ENCODE measurements around the gene ACAA1.

Gene ACAA1

DNA sequence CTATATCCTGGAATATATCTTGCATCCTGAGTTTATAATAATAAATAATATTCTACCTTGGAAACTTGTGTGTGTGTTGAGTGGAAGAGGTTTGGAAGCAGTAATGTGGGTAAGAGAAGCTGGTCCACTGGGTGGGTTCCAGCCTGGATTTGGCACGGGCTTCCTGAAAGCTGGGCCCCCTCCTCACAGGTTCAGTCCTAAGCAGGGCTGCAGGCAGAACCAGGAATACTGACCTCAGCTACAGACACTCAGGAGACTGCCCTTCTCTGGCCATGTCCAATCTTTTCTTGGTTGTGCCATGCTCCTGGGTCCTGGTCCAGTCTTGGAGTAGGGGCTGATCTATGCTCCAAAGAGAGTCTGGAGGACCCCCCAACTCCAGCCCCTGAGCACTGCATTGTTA, 6.0 kb upstream of the ACAA1 start:
- TF ChIP-seq, protein P1, sequence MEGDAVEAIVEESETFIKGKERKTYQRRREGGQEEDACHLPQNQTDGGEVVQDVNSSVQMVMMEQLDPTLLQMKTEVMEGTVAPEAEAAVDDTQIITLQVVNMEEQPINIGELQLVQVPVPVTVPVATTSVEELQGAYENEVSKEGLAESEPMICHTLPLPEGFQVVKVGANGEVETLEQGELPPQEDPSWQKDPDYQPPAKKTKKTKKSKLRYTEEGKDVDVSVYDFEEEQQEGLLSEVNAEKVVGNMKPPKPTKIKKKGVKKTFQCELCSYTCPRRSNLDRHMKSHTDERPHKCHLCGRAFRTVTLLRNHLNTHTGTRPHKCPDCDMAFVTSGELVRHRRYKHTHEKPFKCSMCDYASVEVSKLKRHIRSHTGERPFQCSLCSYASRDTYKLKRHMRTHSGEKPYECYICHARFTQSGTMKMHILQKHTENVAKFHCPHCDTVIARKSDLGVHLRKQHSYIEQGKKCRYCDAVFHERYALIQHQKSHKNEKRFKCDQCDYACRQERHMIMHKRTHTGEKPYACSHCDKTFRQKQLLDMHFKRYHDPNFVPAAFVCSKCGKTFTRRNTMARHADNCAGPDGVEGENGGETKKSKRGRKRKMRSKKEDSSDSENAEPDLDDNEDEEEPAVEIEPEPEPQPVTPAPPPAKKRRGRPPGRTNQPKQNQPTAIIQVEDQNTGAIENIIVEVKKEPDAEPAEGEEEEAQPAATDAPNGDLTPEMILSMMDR (conservative IDR thresholded peaks at IDR 0.05; ENCODE audit: low read depth, low read length), result no peak
- Histone ChIP-seq H2AFZ (ENCODE audit: low read depth) (no peak overlapping the region), H3K36me3 (ENCODE audit: insufficient read depth) (no peaks in the 10 kb centered on the region), H3K79me2 (ENCODE audit: insufficient read depth, low read depth) (no peaks in the 10 kb centered on the region), H3K4me2 (no peak overlapping the region), H3K27me3 (ENCODE audit: insufficient read depth, low read depth) (no peaks in the 10 kb centered on the region), H4K20me1 (ENCODE audit: insufficient read depth) (no peaks in the 10 kb centered on the region), H3K4me3 (IDR thresholded peaks at IDR 0.05; ENCODE audit: insufficient read depth, low read depth, low read length) (no peak overlapping the region), H3K4me1 (ENCODE audit: low read depth, poor library complexity, severe bottlenecking) (peaks cover 2% of the 10 kb centered on the region), H3K27ac (no peak overlapping the region), H3K9ac (no peak overlapping the region)

DNA sequence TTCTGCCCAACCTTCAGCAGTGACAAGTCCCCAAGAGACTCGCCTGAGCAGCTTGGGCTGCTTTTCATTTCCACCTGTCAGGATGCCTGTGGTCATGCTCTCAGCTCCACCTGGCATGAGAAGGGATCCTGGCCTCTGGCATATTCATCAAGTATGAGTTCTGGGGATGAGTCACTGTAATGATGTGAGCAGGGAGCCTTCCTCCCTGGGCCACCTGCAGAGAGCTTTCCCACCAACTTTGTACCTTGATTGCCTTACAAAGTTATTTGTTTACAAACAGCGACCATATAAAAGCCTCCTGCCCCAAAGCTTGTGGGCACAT, 5.0 kb upstream of the ACAA1 start:
- H3K4me2 ChIP-seq, result no peak overlapping the region
- no peak overlapping the region for H2AFZ ChIP-seq (ENCODE audit: low read depth)
- H3K79me2 ChIP-seq (ENCODE audit: insufficient read depth, low read depth), result no peaks in the 10 kb centered on the region
- H3K36me3 ChIP-seq (ENCODE audit: insufficient read depth), result no peaks in the 10 kb centered on the region
- H3K9ac ChIP-seq, result no peak overlapping the region
- H3K4me3 ChIP-seq (IDR thresholded peaks at IDR 0.05; ENCODE audit: insufficient read depth, low read depth, low read length), result no peak overlapping the region
- H3K27me3 ChIP-seq (ENCODE audit: insufficient read depth, low read depth), result no peaks in the 10 kb centered on the region
- H4K20me1 ChIP-seq (ENCODE audit: insufficient read depth), result no peaks in the 10 kb centered on the region
- H3K4me1 ChIP-seq (ENCODE audit: low read depth, poor library complexity, severe bottlenecking), result peaks cover 5% of the 10 kb centered on the region
- TF ChIP-seq, protein P1 (conservative IDR thresholded peaks at IDR 0.05; ENCODE audit: low read depth, low read length), result no peak
- H3K27ac ChIP-seq, result no peak overlapping the region

DNA sequence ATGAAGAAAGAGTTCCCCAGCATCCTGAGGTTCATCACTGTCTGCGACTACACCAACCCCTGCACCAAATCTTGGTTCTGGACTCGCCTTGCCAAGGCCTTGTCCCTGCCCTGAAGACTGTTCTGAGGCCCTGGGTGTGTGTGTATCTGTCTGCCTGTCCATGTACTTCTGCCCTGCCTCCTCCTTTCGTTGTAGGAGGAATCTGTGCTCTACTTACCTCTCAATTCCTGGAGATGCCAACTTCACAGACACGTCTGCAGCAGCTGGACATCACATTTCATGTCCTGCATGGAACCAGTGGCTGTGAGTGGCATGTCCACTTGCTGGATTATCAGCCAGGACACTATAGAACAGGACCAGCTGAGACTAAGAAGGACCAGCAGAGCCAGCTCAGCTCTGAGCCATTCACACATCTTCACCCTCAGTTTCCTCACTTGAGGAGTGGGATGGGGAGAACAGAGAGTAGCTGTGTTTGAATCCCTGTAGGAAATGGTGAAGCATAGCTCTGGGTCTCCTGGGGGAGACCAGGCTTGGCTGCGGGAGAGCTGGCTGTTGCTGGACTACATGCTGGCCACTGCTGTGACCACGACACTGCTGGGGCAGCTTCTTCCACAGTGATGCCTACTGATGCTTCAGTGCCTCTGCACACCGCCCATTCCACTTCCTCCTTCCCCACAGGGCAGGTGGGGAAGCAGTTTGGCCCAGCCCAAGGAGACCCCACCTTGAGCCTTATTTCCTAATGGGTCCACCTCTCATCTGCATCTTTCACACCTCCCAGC, 4.4 kb upstream of the ACAA1 start:
- Histone ChIP-seq H3K4me1 (ENCODE audit: low read depth, poor library complexity, severe bottlenecking) (peaks cover 5% of the 10 kb centered on the region), H4K20me1 (ENCODE audit: insufficient read depth) (no peaks in the 10 kb centered on the region), H3K9ac (no peak overlapping the region), H3K36me3 (ENCODE audit: insufficient read depth) (no peaks in the 10 kb centered on the region), H3K4me2 (no peak overlapping the region), H3K27me3 (ENCODE audit: insufficient read depth, low read depth) (no peaks in the 10 kb centered on the region), H3K27ac (no peak overlapping the region), H3K4me3 (IDR thresholded peaks at IDR 0.05; ENCODE audit: insufficient read depth, low read depth, low read length) (no peak overlapping the region), H3K79me2 (ENCODE audit: insufficient read depth, low read depth) (no peaks in the 10 kb centered on the region), H2AFZ (ENCODE audit: low read depth) (no peak overlapping the region)
- TF ChIP-seq, protein P1 (conservative IDR thresholded peaks at IDR 0.05; ENCODE audit: low read depth, low read length), result no peak

DNA sequence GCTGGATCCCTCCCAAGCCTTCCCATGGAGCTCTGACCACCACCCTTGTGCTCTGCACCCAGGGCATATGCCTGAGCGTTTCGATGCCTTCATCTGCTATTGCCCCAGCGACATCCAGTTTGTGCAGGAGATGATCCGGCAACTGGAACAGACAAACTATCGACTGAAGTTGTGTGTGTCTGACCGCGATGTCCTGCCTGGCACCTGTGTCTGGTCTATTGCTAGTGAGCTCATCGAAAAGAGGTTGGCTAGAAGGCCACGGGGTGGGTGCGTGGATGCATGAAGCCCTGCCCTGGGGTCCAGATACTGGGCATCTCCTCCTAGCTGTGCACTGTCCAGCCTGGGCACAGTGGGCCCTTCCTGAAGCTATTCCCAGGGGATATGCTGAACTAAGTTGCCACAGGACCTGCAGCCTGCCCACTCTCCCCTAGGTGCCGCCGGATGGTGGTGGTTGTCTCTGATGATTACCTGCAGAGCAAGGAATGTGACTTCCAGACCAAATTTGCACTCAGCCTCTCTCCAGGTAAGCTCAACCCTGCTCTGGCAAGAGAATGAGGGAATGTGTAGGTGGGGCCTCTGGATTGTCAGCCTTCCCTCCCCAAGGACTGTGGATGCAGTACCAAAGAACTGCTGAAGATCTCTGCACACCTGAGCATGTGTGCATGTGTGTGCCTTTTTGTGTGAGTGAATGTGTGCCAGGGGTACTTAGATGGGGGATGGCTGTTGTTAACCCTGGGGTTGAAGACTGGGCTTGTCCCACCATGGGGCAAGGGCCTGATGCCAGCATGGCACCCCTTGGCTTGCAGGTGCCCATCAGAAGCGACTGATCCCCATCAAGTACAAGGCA, 3.6 kb upstream of the ACAA1 start:
- H3K4me2 ChIP-seq, result no peak overlapping the region
- H3K4me3 ChIP-seq (IDR thresholded peaks at IDR 0.05; ENCODE audit: insufficient read depth, low read depth, low read length), result no peak overlapping the region
- TF ChIP-seq, protein P1 (conservative IDR thresholded peaks at IDR 0.05; ENCODE audit: low read depth, low read length), result no peak
- H3K27me3 ChIP-seq (ENCODE audit: insufficient read depth, low read depth), result no peaks in the 10 kb centered on the region
- H3K79me2 ChIP-seq (ENCODE audit: insufficient read depth, low read depth), result no peaks in the 10 kb centered on the region
- H4K20me1 ChIP-seq (ENCODE audit: insufficient read depth), result no peaks in the 10 kb centered on the region
- H3K9ac ChIP-seq, result no peak overlapping the region
- no peak overlapping the region for H2AFZ ChIP-seq (ENCODE audit: low read depth)
- no peak overlapping the region for H3K27ac ChIP-seq
- no peaks in the 10 kb centered on the region for H3K36me3 ChIP-seq (ENCODE audit: insufficient read depth)
- peaks cover 5% of the 10 kb centered on the region for H3K4me1 ChIP-seq (ENCODE audit: low read depth, poor library complexity, severe bottlenecking)

Data from KMS-11 (cell line).